NCI-H187 (cell line): Measurements from ENCODE around the gene SURF2.

Experiments used
- DNase-seq, 2 experiments: peaks; one replicate each; lab custom pipeline; 2025; lab: John Stamatoyannopoulos, UW

The SURF2 gene

DNA sequence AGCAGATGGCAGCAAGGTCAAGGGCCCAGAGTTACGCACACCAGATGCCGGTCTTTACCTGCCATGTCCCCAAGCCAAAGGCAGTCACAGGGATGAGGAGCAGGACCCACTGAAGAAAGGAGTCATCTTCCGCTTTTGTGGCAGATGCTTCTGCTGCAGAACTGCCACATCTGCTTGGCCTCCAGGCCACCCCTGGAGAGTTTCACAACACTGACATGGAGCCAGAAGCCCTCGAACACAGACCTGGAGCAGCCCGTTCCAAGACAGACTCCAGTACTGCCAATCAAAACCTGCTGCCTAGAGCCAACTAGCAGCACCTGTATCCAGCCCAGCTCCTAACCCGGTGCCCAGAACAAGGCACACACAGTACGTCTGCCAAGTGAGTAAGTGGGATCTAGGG, 1.6 kb upstream of the SURF2 start:
- no peak for DNase-seq

DNA sequence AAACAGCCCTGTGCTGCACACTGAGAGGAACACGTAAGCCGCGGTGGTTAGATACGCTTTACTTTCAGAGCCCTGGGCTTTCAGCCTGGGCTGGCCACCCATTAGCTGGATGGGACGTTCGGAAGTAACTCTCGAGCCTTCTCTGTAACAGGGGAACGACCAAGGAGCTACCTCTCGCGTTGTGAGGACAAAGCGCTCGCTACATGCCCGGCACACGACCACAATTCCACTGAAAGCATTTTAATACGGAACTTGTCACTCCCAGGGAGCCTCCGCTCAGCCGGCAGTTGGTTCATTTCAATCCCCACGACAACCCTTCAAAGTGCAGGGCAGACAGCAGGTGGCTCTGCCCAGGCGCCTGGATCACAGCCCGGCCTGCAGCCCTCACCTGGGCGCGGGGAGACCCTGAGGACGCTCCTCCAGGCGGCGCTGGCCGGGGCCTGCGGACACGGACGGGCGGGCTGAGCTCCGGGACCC, 431 bp upstream of the SURF2 start:
- no peak for DNase-seq

GRCh38 chr9:133357656-133358055, 1.3 kb downstream of the SURF2 start:
- no peak for DNase-seq

GRCh38 chr9:133359399-133360175, 3.2 kb downstream of the SURF2 start:
- DNase-seq: no peak

DNA sequence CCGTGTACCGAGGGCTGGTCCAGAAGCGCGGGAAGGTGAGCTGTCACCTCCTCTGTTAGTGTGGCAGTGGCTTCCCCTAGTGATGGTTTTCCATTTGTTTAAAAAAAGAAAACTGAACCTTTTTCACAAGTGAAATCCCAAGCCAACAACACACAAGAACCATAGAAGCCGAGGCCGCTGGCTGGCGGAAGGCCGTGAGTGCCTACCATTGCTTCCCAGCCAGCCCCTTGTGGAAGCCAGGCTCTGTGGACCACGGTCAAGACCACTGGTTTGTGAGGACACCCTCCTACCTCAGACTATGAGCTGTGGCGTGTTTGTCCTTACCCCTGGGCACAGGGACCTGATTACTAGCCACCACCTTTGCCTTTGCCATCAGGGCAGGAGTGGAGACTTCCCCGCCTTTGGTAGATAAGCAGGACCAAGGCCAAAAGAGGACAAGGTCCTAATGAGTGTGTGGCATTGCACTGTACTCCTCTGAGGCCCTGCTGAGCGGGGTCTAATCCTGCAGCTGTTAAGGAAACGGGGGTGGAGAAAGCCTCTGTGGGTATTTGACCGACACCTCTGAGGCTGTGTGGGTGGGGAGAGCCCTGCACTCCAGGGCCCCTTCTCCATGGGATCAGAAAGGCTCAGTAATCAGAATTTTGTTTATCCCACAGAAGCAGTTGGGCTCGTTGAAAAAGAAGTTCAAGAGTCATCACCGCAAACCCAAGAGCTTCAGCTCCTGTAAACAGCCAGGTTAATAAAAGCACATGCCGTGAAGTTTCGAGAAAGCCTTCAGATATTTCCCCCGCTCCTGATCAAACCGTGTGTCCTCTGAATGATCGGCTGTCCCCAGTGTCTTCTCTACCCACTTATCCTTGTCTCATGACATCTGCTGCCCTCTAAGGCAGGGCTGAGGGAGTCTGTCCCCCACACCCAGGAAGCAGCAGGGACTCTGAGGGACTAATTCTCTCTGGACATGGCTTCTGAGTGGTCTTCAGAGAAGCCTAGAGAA, 4.3 kb downstream of the SURF2 start:
- no peak for DNase-seq

DNA sequence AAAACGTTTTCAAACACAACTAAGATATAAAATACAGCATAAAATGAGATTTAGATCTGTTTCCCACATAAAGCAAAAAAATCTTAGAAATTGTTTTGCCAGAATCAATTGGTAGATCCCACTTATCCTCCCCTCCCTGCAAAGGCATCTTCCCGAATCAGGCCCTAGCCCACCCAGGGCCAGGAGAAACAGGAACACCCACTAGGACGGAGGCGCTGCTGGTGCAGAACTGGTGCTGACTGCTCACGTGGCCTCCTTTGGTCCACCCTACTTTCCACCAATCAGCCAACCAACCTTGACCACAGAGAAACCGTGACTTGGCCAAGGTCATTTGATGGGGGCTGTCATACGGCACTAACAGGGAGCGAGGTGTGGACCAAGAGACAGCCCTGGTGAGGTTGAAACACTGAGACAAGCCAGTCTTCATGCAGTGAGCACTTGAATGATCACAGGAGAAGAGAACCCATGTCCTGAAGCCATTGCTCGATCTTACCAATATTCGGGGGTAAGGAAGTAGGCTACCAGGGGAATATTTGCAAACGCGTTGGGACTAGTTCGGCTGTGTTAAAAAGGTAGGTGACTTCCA, 5.2 kb downstream of the SURF2 start:
- DNase-seq: no peak

GRCh38 chr9:133362359-133363044, 6.2 kb downstream of the SURF2 start:
- DNase-seq: no peak

- no peak for DNase-seq
Observed at GRCh38 chr9:133366435-133366834, 10.1 kb downstream of the SURF2 start.

DNA sequence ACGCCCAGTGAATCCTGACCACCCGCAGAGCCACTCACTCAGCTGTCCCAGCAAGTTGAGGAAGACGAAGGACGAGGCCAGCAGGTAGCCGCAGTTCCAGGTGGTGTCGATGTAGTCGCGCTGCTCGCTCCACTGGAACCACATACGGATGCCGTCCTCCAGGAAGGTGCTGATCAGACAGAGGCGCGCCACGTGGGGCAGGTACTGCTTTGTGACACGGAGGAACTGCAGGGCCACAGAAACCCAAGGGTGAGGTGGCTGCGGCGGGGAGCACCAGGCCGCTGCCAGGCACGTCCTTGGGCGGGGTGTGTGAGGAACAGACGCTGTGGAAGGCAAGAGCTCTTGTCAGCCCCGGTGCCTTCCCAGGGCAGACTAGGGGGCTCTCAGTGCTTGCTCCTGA, 10.9 kb downstream of the SURF2 start:
- no peak for DNase-seq

DNA sequence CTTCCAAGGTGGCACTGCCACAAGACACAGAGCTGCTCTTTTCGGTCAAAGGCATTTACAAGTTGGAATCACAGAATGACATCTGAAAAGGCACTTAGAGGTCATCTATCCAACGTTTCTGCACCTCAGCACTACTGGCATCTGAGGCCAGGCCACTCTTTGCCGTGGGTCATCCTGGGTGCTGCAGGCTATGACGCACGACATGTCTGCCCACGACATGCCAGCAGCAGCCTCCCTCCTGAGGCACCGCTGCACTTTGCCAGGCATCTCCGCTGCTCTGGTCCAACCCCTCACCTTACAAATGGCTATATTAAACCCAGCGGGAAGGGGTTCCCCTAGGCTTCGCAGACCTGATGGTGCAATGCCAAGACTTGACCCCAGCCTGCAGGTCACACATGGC, 11.4 kb downstream of the SURF2 start:
- DNase-seq: no peak

DNA sequence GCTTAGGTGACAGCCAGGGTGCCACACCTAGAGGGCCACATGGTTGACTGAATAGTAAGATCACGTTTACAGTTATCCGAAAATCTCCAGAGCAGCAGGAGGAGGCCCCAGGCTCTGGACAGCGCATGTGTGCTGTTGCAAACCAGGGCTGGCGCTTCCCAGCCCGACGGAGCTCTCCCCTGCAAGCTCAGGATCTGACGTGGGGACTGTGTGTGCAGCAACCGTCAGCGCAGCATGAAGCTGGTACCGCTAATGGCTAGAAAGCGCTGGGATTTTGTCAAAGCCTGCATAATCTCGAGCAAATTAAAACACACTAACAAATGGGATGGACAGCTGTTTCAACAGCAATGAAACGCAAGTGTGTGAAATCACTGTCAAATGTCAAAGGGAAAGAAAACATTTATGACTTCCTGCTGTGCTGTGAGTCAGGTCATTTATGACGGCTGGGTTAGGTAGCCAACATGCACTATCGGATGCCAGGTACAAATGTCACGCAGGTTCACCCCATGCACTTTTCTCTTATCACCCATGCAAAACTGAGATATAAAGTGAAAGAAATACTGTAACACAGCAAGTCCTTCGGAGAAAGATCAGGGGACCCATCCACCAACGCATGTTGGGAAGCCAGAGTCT, 12.0 kb downstream of the SURF2 start:
- no peak for DNase-seq

DNA sequence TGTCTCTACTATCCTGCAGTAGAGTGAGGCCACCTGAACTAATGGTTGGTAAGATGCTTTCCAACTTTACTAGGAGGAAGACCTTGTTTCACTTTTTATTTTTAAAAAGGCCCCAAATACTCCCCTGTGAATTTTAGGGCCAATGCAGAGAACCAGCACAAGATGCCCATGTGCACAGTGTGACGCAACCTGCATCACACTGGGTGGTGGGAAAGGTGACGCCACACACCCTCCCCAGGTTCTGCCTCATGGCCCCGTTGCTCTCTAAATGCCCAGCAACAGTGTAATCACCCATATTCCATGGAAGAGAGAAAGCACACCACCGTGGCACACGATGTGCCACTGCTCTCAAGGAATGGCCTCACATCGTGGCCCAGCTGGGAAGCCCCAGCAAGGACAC, 13.1 kb downstream of the SURF2 start:
- DNase-seq: no peak

DNA sequence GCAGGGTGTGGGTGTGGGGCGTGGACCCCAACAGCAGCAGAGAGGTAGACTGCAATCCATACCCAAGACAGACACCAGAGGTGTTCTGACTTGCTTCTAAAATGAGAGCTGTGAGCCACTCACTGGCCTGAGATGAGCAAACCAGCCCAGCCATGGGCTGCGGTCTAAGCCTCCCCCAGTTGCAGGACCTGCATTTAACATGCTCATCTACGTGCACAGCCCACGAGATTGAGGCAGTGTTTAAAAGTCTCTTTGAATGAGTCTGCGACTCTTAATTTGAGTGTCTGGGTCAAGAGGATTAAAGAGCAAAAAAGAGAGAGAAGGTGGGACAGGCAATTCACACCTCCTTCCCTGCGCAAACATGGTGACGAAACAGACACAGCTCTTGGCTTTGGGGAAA, 13.6 kb downstream of the SURF2 start:
- no peak for DNase-seq

DNA sequence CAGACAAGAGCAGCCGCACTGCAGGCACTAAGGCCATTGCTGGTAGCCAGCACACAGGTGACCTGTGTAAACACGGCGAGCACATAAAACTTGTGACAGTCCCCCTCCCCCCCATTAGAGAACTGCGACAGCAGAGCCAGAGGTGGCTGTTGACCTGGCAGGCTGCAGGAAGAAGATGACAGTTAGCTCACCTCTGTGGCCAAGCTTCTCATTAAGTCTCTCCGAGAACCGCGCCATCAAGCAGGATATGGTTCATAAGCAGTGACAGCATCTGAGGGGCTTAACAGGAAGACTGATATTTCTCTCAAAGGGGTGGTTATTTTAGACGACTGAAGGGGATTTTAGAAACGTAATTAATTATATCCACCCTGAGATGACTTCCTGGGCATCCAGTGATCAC, 14.3 kb downstream of the SURF2 start:
- no peak for DNase-seq

- no peak for DNase-seq
Observed at GRCh38 chr9:133371261-133371711, 14.9 kb downstream of the SURF2 start.

- no peak for DNase-seq
Observed at GRCh38 chr9:133372144-133372543, 15.8 kb downstream of the SURF2 start.

GRCh38 chr9:133374612-133375115, 18.3 kb downstream of the SURF2 start:
- no peak for DNase-seq

- no peak for DNase-seq
Observed at GRCh38 chr9:133375116-133375723, 18.9 kb downstream of the SURF2 start.

GRCh38 chr9:133375724-133376654, 19.6 kb downstream of the SURF2 start, which contains the start of the genes STKLD1 and SURF4:
STKLD1 (plus strand) TSS chr9:133376366; CDS start chr9:133376474, 108 bp downstream.
SURF4 (minus strand) TSS chr9:133376060; CDS start chr9:133375969, 91 bp downstream.
- DNase-seq: peak; percentile 50 to 86
